22Rv1 (cell line): ENCODE results near the gene AHRR.

Experiments
- H3K27ac ChIP-seq: fragments of 450-650 bp; 2 replicates; pipeline ENCODE4 v1.5.1; 2017
- CTCF ChIP-seq: fragments of 450-650 bp; IDR thresholded peaks from 2 replicates; pipeline ENCODE4 v1.5.1; 2017; ENCODE audit warnings: mild to moderate bottlenecking
- ZFX ChIP-seq: fragments of 450-650 bp; IDR thresholded peaks from 2 replicates; pipeline ENCODE4 v1.6.1; 2017; ENCODE audit warnings: antibody characterized with exemption, borderline replicate concordance

The AHRR gene

DNA sequence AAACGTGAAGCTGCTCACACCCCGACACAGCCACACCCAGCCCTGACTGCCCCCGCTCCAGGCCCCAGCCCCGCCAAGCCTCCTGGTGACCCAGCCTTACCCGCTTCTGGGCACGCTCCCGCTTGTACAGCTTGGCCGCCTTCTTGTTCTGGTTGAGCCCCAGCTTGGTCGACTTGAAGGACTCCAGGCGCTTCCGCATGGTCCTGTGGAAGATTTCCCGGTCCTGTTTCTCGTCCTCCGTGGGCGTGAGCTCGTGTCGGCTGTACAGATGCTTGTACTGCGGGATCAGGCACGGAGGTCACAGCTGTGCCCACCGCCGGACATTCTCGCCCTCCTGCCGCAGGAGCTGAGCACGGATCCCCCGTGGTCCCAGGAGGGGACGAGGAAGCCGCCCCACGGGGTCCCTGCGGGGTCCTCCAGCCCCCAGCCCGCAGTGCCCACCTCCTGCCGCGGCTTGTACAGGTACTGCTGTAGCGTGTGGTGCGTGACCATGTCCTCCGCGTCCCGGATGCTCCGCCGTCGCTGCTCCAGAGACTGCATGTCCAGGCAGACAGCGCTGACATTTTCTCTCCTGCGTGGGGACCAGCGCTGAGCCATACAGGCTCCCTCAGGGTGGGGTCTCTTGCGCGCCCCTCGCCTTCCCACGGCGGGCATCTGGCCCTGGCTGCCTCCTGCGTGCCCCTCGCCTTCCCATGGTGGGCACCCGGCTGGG is 154.7 kb downstream of the AHRR start:
- no peak for TF ChIP-seq CTCF
- no peak for TF ChIP-seq ZFX
- H3K27ac ChIP-seq, result no peak overlapping the region

DNA sequence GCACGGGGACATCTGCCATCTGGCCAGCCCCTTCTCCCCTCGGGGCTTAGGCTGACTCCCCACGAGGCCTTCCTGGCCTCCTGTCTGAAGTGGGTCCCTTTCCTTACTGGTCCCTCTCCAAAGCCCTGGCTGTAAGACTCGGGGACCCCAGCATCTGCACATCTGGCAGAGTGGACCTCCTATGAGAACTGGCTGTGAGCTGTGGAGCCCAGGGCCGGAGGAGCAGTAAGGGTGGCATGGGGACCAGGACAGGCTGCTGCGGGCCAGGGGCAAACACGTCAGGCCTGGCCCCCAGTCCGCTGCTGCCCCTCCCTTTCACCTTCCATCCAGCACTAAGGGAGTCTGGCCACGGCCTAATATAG is 155.3 kb downstream of the AHRR start:
- no peak overlapping the region for H3K27ac ChIP-seq
- TF ChIP-seq CTCF (no peak), ZFX (no peak)

DNA sequence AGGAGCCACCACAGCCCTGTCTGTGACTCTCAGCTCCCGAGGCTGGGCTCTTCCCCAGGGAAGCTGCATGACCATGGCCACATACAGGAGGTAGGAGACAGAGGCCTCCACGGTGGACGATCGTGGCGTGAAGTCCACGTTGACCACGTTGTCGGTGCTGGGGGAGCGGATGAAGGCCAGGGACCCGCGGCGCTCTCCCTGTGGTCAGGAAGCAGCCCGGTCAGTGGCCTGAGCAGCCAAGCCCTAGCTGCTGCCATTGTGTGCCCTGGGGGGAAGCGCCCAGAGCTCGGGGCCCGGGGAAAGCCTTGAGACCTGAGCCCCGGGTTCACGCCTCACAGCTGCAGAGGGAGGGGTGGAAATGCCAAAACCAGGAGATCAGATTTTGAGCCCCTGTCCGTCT is 155.7 kb downstream of the AHRR start:
- H3K27ac ChIP-seq, result no peak overlapping the region
- TF ChIP-seq CTCF, result no peak
- TF ChIP-seq ZFX, result no peak

- TF ChIP-seq CTCF (no peak), ZFX (no peak)
- no peak overlapping the region for H3K27ac ChIP-seq
These were observed 156.4 kb downstream of the AHRR start for GRCh38 chr5:477871-478270.

DNA sequence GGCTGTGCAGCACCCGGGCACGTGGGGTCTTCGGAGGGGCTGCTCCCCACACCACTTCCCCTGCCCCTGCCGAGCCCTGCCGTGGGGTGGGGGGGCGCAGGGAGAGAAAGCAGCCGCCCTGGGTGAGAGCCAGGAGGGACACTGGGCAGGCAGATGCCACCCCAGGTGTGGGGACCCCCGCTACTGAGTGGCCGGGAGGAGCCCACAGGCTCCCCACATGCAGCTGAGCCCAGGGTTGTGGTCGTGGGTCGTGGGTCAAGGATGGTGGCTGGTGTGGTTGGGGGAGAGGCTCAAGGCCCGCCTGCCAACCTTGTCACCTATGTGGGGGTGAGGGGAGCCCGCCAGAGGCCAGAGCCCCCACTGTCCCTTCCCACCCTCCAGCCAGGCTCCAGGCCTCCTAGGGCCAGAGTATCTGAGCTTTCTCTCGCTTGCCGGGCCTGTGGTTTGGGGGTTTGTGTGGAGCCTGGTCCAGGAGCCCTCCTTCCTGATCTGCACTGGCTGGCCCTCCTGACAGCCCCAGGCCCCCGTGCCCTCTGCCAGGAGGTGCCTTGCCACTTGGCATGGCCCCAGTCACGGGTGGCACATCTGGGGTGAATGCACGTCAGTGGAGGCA is 157.0 kb downstream of the AHRR start:
- no peak overlapping the region for H3K27ac ChIP-seq
- TF ChIP-seq ZFX, result no peak

- TF ChIP-seq ZFX (no peak), CTCF (no peak)
- H3K27ac ChIP-seq, result no peak overlapping the region
These were observed 157.5 kb downstream of the AHRR start for GRCh38 chr5:478982-479535.

- TF ChIP-seq ZFX (no peak), CTCF (no peak)
- no peak overlapping the region for H3K27ac ChIP-seq
These were observed 158.2 kb downstream of the AHRR start for GRCh38 chr5:479566-480319.
